Activated T-helper 1 cell treated with Interleukin-2 at 50 U/mL for 16 hours (primary cell): Measurements from ENCODE around the gene MTUS2.

Experiments
- DNase-seq: peaks from one replicate; pipeline ENCODE4 v3.0.0-alpha.2; 2020; ENCODE audit warnings: low read depth

Gene MTUS2

GRCh38 chr13:28820099-28821051, at the start of gene MTUS2:
MTUS2 (plus strand) TSS chr13:28820339.
- DNase-seq = no peak

DNA sequence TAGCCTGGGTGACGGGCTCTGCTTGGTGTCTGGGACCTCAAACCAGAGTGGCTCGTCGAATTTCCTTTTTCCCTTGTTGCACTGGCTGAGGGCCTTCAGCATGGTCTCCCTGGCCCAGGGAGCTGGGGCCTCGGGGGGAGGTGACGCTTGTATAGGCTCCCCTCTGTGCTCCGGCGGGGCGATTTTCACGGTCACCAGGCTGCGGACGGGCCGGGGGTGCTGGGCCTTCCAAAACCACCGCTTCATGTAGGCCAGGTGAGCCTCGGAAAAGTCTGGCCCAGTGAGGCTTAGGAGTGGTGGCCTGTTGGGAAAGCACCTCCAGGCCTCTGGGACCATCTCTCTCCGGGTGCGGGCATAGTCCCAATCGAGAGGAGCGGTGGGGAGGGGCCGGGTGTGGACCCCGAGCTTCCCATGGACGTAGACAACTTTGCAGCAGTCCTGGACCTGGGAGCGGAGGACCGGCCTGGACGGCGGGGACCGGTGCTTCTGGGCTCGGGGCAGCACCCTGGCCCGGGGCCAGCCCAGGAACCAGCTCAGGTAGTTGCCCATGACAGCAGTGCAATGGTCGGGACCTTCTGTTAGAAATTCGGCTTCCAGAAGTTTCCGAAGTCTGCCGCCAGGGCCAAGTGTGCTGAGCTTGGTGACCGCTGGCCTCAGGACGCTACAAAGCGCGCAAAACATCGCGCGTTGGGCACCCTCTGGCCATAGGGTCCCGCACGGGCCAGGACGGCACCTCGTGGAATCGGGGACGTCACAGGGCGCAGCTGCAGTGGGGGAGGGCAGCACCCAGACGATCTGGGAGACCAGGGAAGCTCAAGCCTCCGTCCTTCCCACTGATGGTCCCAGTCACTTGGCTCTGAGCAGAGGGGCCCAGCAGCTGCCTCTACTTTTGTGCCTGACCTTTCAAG, 41.6 kb upstream of the MTUS2 start:
- no peak for DNase-seq

- no peak for DNase-seq
Measured at GRCh38 chr13:28792992-28793391, 27.1 kb upstream of the MTUS2 start.

DNA sequence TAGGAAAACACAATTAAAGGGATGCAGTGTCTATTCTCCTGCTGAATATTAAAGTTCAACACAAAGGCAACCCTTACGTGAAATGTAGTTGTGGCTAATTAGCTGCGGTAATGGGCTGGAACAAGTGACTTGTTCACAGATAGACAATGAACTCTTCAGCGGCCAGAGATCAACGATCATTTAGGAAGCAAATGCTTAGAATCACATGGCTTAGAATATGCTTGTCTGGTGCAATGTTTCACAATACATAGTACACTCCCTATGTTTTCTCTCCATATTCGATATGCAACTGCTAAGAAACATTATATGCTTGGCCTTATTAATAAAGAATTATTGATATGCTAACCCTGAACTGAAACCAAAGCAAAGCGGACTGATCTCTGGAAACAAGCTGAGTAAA, 25.7 kb upstream of the MTUS2 start:
- no peak for DNase-seq

- DNase-seq = no peak
Measured at GRCh38 chr13:28796938-28797257, 23.2 kb upstream of the MTUS2 start.

GRCh38 chr13:28805193-28805819, 14.8 kb upstream of the MTUS2 start:
- no peak for DNase-seq

- DNase-seq = no peak
Measured at GRCh38 chr13:28817204-28817603, 2.9 kb upstream of the MTUS2 start.

GRCh38 chr13:28819046-28819730, 951 bp upstream of the MTUS2 start:
- no peak for DNase-seq

GRCh38 chr13:28819735-28820098, 422 bp upstream of the MTUS2 start:
- DNase-seq = no peak

DNA sequence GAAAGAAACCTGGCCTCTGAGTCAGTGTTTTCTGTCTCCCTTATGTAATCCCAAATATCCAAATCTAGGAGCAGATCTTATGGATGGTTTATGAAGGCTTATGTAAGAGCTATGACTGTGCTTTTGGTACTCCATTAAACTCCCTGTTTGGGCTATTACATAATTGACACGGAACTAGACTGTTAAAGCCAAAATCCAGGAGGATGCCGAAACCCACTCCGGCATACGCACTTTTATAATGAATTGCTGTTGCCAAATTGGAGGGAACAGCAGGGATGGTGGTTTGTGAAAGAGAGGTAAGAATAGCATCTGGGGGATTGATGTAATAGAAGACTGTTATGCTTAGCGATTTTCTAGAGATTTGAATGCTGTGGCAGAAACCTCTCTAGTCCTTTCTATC, 2.0 kb downstream of the MTUS2 start:
- no peak for DNase-seq

DNA sequence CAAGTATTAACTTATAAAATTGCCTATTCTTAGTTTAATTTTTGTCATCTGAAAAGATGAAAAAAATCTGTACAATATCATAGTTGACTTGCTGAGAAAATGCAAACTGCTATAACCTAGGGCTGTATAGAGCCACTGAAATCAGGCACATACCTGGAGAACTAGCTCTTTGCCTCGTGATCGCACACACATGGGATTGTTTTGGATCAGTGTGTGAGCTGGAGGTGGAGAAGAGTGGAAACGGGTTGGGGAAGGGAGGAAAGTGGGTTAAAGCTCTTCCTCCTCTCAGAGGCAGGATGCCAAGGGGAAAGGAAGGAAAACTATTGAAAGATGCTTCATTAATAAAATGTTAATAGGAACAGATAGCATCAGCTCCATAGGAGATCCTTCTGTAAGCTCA, 2.7 kb downstream of the MTUS2 start:
- DNase-seq = no peak

DNA sequence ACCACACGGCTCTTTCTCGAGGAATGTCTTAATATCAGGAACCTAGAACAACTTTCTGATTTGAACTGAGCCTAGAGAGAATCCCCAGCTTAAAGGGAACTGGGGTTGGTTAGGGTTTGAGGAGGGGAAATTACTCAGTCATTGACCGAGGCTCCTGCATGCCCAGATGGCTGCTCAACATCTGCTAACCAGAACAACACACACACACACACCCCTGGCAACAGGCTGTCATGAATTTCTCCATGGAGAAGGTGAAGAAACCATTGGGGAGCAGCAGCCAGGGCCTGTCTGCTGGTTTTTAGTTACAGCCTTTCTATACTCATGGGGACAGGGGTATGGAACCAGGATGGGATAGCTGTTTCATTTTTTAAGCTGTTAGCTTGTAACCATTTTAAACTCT, 5.2 kb downstream of the MTUS2 start:
- DNase-seq = no peak

GRCh38 chr13:28826368-28826767, 6.2 kb downstream of the MTUS2 start:
- no peak for DNase-seq

DNA sequence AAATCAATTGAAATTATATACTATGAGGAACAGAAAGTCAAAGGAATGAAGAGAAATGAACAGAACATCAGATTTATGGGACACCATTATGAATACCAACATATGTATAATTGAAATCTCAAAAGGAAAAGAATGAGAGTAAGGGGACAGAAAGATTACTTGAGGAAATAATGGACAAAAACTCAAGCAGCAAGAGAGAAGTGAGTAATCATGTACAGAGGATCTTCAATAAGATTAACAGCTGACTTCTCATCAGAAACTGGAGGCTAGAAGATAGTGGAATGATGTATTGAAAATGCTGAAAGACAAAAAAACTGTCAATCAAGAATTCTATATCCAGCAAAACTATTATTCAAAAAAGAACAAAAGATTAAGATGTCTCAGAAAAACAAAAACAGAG, 10.4 kb downstream of the MTUS2 start:
- no peak for DNase-seq

- DNase-seq = no peak
Measured at GRCh38 chr13:28831117-28831516, 11.0 kb downstream of the MTUS2 start.

DNA sequence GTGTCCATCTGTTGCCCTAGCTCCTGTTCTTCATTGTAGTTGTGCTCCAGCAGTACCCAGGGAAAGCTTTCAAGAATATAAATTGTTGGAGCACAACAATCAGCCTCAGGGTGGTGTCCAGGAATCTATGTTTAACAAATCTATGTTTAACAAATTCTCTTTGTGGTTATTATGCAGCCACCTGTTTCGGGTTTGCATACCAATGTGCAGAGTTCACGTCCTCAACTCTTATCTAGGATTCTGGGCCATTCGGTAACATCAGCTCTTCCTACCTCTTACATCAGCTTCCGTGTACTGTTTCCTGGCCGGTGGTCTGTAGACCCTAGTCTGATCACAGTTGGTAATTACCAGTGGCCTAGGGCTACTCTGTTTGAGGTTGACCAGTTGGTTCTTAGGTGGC, 17.0 kb downstream of the MTUS2 start:
- DNase-seq = no peak

- no peak for DNase-seq
Measured at GRCh38 chr13:28843639-28844038, 23.5 kb downstream of the MTUS2 start.

DNA sequence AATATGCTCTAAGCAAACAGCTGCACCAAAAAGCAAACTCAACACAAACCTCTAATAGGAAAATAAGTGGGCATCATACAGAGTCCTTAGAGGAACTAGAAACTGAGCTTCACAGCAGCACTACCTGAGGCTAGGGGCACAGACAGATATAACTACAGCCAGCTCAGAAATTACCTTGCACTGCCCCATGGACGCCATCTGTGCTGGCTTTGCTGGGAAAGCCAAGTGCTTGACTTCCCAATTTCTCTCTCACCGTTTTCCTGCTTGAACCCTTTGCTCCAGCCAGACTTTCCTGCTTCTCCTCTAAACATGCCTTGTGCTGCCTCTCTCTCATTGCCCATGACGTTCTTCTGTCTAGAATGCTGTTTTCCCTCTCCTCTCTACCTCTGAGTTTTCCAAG, 29.3 kb downstream of the MTUS2 start:
- no peak for DNase-seq

DNA sequence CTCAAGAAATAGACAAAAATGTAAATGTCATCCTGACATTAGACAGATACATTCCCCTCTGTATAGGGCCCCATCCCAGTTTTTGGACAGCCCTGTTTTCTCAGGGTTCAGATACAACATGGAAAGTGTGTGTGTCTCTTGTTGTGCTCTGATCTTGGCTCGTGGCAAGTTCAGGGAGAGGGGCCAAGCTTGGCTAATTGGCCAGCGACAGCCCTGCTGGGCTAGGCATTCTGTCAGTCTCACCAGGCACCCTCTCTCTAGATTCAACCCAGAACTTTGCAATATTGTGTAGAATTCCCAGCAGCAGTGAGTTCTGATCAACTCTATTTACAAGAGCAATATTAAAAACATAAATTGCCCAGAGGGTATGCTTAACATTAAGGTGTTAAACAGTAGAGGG, 30.1 kb downstream of the MTUS2 start:
- no peak for DNase-seq

DNA sequence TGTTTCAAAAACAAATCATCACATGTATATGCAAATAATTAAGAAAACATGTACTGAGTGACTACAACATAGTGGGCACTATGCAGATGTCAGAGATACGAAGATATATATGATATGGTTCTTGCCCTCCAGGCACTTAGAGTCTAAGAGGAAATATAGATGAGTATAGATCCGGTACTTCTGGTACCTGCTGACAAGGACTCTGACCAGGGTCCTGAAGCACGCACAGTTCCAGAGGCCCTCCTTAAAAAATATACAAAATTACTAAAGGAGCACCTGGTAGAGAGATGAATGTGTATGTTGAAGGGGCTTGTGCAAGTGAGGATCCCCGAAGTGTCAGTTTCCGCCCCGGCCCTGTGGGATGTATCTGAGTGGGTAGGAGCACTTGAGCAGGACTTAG, 31.3 kb downstream of the MTUS2 start:
- no peak for DNase-seq

- no peak for DNase-seq
Measured at GRCh38 chr13:28854657-28855056, 34.5 kb downstream of the MTUS2 start.

- DNase-seq = no peak
Measured at GRCh38 chr13:28856287-28856686, 36.1 kb downstream of the MTUS2 start.
